CD4-positive, alpha-beta T cell treated with Interleukin-12 subunit alpha and Interleukin-12 subunit beta, for 1 hour (primary cell): ENCODE measurements around the gene COQ8B.
A peak's percentile ranks its signal among the peaks of the same experiment; 100 is the strongest.

ENCODE experiments used
- DNase-seq: peaks from one replicate; pipeline ENCODE4 v3.0.0-alpha.2; 2020

The COQ8B gene

DNA sequence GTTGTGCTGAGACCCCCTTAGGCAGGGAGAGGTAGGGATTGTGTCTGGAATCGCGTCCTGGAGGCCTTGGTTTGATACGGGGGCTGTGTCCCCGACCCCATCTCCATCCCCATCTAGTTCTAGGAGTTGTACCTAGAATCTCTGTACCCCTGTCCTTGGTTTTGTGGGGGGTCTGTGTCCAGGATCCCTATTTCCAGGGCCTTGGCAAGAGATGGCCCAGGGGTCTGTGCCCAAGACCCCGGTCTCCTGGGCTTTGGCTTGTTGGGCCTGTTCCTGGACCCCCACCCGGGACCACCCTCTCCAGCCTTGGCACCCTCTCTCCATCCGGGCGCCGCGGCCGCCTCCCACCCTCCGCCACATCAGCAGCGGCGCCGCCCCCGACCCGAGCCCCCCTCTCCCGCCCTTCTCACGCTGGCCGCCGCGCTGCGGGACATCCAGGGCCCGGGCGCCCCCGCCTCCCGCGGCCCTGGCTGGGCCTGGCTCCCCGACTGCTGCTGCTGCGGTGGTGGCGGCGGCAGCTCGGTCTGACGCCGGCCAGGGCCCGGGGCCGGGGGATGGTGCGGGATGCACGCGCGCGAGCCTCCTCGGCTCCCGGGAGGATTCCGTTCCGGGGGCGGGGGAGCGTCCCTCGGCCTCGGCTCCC lies 26.5 kb downstream of the COQ8B start, which contains the start of gene NUMBL:
NUMBL (minus strand) TSS at position 602 of the 643 bp plus-strand sequence; CDS start at position 434, 168 bp downstream.
- DNase-seq = no peak

DNA sequence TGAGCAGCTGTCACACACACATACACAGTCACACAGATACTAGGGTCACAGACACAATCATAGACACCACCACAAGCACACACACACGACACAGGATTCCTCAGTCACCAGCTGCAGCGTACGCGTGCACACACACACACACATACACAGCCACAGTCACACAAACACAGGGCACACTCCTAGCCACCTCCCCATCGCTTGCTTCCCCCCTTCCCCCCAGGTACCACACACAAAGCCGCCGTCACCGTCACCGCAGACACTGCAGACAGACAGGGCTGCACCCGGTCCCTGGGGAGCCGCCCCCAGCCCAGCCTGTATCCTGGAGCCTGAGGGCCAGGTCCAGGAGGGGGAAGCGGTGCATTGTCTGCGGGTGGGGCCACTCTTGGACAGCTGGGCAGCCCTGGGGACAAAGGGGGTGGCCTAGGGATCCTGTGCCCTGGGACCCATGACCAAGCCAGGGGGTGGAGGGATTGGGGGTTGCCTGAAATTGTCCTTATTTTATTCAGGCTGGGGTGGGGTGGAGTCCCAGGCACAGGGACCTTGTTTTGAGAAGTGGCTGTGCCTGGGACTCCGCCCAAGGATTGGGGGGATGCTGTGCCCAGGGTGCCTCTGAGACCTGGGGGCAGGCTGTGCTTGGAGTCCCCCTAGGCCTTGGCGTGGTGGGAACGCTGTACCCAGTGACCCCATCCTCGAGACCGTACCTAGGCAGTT lies 27.2 kb downstream of the COQ8B start:
- peak; percentile 35 for DNase-seq

DNA sequence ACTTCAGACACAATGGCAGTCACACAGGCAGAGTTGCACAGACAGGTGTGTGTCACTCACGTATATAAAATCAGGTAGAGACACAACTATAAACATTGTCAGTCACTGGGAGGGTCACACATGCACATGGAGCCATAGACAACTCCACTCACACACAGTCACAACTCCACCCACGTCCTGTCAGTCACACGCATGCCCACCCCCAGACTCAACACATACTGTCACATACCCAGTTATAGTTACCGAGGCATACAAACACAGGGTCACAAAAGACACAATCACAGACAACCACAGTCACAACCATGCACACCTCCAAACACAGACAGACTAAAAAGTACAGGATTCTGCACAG lies 27.7 kb downstream of the COQ8B start:
- no peak for DNase-seq

DNA sequence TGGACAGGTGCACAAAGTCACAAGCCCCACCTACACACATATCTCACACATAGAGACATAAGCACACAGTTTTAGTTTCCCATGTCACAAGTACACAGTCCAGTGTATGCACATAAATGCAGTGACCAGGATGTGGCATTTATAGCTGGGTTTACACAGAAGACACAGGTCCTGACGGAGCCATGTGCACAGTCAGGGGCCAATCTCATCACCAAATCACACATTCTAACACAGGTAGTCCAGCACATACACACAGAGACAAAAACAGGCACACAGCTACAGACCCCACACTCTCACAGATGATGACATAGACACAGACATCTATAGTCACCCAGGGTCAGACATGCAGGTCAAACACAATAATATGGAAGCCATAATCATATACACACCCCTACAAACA lies 28.4 kb downstream of the COQ8B start:
- DNase-seq = no peak

DNA sequence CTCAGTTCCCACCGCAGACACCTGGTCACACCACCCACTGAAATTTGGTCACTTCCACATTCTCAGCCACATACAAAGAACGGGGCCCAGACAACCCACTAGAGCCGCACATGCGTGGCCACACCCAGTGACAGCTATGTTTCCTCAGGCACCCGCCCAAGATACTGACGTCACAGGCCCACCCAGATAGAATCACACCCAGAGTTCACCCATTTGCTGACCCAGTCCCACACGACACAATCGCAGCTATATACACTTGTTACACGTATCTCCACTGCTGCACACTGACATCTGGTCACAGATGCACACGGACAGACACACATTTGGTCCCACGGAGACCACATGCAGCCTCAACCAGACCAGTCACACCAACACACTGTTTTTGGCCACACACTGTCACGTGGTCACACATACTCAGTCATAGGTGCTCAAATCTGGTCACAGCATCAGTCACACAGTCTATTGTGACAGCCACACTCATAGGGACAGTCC lies 29.1 kb downstream of the COQ8B start:
- peak; percentile 57 for DNase-seq

DNA sequence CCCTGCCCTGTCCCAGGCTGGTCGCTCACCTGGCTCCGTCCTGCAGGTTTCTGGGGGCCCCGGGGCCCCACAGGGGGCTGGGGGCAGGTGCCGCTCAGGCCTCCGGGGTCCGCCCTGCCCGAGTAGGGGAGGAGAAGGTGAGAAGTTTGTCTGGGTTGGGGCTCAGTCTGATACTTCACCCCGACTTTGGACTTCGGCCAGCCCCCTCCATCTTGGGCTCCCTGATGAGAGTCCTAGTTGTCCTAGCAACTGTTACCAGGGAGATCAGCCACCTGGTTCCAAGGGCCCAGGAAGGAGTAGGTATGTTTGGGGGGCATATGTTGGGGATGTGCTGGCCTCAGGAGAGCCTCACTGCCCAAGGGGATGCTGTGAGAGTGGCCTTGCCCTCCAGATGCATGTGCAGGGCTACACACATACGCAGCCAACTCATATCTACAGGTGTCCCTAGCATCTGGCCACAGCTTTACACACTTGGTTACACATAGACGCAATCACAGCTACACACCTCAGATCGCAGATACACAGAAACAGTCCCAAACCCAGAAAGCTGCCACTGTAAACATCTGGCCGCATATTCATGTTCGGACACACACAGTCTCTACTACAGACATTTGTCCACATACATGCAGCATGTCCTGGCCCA lies 29.7 kb downstream of the COQ8B start:
- no peak for DNase-seq

DNA sequence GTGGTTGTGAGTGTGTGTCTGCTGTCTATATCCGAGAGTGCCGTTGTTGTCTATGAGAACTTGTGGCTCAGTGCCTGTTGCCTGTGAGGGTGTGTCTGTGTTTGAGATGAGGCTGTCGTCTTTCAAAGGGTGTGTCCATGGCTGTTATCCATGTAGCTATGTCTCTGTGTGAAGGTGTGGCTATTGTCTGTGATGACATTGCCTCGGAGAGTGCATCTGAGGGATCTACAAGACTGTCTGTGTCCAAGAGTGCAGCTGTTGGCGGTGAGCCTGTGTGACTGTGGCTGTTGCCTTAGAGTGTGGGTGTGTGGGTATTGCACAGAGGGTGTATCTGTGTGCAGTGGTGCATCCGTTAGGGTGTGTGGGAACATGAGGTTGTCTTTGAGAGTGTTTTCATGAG lies 31.1 kb downstream of the COQ8B start:
- no peak for DNase-seq

DNA sequence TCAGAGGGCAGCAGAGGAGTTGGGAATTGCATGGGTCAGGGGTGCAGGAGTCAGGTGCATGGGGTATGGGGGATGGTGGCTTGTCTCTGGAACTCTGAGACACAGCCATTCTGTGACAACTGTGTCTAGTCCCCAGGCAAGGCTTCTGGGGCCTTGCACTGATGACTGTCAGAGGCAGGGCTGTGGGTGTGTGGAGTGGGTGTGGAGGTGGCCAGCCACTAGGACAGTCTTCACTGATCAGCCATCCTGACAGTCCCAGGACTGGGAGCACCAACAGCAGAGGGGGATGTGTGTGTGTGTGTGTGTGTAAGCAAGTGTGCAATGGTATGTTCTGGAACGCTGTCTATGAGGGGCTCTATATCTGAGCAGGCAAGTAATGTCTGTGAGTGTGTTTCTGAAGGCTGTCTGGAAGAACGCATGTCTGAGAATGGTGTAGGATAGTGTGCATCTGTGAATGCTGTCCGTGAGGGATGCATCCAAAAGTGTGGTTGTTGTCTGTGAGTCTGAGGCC lies 31.6 kb downstream of the COQ8B start:
- no peak for DNase-seq

DNA sequence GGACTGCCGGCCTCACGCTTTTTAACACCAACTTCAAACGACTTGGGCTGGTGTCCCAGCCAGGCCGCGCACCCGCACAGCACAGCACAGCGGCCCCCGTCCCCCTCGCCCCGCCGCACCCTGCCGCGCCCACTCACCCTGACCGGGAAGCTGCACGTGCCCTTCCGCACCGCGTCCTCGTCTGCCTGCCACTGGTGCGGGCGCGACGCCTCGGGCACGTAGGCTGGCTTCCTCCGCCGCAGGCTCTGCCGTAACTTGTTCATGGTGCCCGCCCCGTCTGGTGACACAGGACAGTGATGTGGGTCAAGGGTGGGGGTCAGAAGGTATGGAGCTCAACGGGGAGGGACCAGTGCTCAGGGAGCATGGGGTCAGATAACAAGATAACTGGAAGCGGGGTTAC lies 32.4 kb downstream of the COQ8B start:
- DNase-seq = no peak

DNA sequence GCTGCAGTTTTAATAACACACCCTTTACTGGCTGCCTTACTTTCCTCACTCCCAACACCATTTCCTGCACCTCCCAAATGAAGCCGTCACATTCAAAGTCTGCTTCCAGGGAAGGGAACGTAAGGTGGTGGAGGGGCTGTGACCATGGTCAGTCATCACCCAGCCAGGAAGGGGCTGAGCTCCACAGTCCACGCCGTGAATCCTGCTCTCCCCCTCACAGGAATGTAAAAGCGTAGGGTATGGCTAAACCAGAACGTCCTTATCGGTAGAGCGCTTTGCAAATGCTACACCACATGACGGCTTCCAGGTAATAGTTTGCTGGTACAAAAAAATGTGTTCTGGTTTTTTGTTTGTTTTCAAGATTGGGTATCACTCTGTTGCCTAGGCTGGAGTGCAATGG lies 33.2 kb downstream of the COQ8B start:
- no peak for DNase-seq

DNA sequence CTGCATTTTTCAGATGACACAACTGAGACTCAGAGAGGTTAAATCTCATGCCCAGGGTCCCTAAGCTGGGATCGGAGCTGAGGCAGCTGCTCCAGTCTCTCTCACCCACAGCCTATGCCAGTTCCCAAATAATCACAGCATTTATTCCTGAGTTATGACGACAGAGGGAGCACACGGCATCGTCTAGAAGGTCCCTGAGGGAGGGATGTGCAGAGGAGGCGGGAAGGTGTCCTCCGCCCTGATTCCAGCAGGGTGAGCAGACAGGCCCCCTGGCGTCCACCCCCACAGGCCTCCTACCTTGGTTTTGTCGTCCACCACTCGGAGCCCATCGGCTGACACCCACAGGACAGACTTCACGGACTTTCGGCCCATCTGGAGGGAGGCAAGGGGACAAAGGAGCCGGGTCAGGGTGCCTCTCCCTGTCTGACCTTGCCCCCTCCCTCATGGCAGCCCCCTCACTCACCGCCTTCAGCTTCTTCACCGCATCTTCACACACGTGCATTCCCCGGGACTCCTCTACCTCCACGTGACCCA lies 34.2 kb downstream of the COQ8B start:
- no peak for DNase-seq

DNA sequence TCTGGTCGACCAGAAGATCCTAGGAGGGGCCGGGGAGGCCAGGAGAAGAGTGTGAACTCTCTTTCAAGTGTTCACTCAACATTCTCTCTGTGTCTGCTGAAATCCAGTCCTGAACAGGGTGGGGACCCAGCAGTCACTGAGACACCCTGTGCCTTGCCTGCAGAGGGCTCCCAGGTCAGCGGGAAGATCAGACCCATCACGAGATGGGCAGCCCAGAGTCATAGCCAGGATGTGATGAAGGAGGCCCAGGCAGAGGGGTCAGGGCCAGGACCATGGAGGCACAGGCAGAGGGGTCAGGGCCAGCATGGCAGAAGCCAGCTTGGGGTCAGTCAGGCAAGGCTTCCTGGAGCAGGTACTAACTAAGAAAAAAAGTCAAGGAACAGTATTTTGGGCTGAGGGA lies 35.6 kb downstream of the COQ8B start:
- no peak for DNase-seq

DNA sequence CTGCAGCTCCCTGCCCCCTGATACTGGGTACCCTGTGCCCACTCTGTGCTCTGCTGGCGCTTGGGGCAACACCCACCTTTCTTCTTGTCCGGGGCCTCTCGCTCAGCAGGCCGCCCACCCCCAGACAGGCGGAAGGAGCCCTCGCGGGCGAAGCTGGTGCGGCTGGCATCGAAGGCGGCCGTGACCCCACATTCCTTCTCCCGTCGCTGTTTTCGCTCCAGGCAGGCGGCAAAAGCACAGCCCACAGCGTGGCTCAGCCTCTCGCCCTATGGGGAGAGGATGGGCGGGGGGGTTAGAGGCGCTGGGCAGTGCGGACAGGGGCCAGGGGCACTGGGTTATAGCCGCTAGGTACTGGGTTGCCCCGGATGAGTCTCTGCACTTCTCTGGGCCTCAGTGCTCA lies 39.5 kb downstream of the COQ8B start:
- no peak for DNase-seq

DNA sequence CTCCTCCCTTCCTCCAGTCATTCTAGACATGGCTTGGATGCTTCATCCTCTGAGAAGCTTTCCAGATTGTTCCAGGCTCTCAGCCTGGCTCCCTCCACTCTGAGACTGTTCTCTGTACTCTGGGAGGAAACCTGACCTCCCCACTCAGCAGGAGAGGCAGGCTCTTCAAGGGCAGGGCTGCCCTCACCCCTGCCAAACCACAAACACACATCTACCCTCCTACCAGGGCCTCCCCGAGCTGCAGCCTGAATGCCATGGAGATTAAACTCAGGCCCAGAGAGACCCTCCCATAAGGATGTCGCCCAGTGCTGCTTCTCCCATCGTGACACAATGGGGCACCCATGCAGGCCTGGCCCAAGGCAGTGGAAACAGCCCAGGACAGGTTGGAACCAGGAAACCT lies 42.4 kb downstream of the COQ8B start:
- no peak for DNase-seq

DNA sequence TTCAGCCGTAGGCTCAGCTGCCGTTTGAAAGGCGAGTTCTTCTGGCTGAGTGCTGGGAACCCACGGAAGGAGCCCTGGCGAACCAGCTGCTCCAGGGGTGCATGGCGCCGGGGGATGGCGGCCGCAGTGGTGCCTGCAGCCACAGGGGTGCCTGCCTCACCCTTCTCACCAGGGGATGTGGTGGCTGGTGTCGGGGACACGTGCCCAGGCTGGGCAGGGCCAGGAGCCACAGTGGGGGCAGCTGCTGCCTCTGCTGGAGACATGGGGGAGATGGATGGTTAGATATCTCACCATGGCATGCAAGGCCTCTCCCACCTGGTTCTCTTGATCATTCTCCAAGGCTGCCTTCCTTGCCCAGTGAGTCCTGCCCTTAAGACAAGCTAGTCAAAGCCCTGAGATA lies 43.3 kb downstream of the COQ8B start:
- peak; percentile 26 for DNase-seq

DNA sequence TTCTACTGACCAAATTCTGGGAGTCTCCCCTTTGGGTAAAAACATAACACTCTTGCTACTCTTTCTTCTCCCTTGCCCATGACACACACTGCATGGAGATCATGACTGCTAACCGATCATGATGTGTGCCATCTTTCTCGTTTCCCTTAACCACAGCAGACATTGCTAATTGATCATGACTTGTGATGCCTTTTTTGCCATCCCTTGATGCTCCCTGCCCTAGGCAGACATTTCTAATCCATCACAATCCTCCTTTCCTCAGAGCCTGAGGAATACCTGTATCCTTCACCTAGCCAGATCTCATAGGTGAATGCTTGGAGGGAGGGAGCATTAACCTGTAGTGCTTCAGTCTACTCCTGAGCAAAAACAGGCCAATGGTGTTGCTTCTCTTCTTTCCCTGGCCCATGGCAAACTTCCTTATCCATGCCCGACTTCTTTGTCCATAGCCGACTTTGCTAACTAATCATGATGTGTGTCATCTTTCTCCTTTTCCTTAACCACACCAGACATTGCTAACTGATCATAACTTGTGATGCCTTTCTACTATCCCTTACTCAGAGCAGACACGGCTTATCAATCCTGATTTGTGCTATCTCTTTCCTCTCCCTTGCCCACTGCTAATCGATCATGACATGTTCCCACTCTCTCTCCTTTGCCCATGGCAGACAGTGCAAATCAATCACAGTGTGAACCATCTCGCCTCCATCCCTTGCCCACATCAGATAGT lies 44.0 kb downstream of the COQ8B start:
- no peak for DNase-seq

DNA sequence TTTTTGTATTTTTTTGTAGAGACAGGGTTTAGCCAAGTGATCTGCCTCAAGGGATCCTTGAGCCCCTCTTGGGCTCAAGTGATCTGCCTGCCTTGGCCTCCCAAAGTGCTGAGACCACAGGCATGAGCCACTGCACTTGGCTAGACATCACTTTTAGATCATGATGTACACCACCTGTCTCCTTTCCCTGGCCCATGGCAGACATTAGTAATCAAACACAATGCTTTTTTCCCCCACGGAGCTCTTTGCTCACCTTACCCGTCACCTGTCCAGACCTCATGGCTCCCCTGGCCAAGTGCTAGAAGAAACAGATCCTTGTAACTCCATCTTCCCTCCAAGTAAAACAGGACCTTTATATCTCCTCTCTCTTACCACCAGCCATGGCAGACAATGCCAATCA lies 44.6 kb downstream of the COQ8B start:
- DNase-seq = no peak

DNA sequence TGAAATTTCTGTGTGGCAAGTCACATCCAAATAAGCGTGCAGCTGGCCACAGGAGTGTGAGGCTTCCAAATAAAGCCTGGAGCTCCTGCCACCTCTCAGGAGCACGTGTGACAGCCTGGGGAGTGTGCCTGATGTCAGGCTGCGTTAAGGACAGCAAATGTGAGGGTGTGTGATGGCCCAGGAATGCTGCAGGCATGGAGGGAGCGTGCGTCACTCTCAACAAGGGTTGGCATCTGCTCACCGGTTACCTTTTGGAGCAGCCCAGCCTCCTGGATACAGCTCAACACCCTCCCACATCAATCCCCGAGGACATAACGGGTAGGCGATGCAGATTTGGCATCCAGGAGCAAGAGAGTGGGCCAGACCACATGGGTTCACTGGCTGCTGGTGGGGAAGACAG lies 45.3 kb downstream of the COQ8B start:
- DNase-seq = no peak

DNA sequence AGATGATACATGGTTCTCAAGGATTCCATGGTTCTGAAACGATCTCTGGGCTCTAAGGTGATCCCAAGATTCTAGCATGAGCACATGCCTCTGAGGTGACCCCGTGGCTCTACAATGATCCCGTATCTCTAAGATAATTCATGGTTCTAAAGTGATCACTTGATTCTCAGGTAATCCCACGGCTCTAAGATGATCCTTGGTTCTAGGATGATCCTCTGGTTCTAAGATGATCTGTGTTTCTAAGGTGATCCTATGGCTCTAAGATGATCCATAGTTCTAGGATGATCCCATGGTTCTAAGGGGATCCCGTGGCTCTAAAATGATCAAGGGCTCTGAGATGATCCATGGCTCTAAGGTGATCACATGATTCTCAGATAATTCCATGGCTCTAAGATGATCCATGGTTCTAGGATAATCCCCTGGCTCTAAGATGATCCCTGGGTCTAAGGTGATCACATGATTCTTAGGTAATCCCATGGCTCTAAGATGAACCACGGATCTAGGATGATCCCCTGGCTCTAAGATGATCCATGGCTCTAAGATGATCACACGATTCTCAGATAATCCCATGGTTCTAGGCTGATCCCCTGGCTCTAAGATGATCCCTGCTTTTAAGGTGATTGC lies 47.6 kb downstream of the COQ8B start:
- no peak for DNase-seq

DNA sequence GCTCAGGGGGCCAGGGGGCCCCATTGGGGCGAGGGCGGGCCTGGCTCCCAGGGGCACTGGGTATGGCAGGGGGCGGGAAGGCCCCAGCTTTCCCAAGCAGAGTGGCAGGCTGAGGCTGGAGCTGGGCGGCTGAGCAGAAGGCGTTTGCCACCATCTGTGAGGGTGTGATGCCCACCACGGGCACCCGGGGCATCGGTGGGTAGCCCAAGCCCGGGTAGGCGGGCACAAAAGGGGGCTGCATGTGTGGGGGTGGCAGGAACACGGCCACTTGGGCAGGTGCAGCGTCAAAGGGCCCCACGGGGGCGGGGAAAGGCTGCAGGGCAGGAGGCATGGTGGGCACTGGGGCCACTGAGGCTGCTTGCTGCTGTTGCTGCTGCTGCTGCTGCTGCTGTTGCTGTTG lies 49.1 kb downstream of the COQ8B start:
- no peak for DNase-seq

DNA sequence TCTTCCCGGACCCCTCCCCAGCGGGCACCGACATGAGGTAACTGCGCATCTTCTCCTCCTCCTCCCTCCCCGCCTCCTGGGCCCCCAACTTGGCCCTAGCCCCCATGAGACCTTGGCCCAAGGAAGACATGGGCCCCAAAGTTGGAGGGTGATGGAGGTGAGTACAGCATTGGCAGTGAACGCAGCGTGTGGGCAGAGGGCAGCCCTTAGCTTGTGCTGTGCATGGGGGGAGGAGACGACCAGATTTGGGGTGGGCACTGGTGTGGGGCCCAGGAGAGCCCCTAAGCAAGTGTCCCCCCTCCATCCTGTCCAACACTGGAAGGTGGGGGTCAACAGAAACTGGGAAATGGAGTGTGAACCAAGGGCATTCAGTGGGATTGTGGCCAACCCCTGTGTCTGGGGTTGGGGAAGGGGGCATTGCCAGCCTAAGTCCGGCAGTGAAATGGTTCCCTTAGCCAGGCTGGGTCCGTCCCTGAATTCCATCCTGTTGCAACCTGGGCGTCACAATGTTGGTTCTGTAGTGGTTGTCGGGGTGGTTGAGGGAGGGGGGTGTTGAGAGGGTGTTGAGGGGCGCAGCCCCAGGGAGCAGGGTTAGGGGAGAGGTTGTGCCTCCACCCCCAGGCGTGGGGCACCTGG lies 49.8 kb downstream of the COQ8B start:
- DNase-seq = no peak
